PC-3 (cell line): ENCODE measurements around the gene ZC3H15. TPM values are rescaled to one million over a fixed set of nuclear protein-coding genes. Genes with fewer than 3 reads are reported as not detected.

Source experiments
- ATAC-seq: fragments of 200-7000 bp; cut with Tn5 transposase; 2 replicates; pipeline ENCODE4 v1.9.1; 2020; ENCODE audit warnings: mild to moderate bottlenecking, moderate library complexity
- BruUV-seq: library from RNA; stranded (reverse); fragments of 400-500 nt; replicated peaks from 2 replicates; lab custom pipeline; 2021; lab: Mats Ljungman, UMichigan
- CTCF ChIA-PET: fragments of 300-600 bp; sonication (Branson Sonifier 250); formaldehyde crosslinking; loops from one replicate; lab custom pipeline; 2022; ENCODE audit warnings: antibody characterized with exemption; lab: Charles Lee
- POLR2A ChIA-PET: fragments of 300-600 bp; sonication (Branson Sonifier 250); formaldehyde crosslinking; loops from one replicate; lab custom pipeline; 2022; ENCODE audit warnings: antibody characterized with exemption; ENCODE audit not compliant: unreplicated experiment; lab: Charles Lee
- DNase-seq: peaks from one replicate; pipeline ENCODE4 v3.0.0-alpha.2; 2015
- H2AFZ ChIP-seq: fragments of 300-600 bp; sonication (generic); 2 replicates; pipeline ENCODE4 v1.6.0; 2016; ENCODE audit warnings: antibody characterized with exemption, low read length
- H3F3A ChIP-seq: fragments of 300-600 bp; sonication (generic); one replicate; pipeline ENCODE4 v1.6.0; 2017; ENCODE audit warnings: antibody characterized with exemption, low read length, control low read depth, mild to moderate bottlenecking; ENCODE audit not compliant: unreplicated experiment
- H3K27ac ChIP-seq: fragments of 300-600 bp; sonication (generic); 2 replicates; pipeline ENCODE4 v1.5.1; 2016; ENCODE audit warnings: mild to moderate bottlenecking, low read length
- H3K27me3 ChIP-seq: fragments of 300-600 bp; sonication (generic); 2 replicates; pipeline ENCODE4 v1.6.1; 2016; ENCODE audit warnings: low read length, mixed read lengths
- H3K36me3 ChIP-seq: fragments of 300-600 bp; sonication (generic); 2 replicates; pipeline ENCODE4 v1.6.1; 2016; ENCODE audit warnings: low read depth, mixed run types, low read length, mixed read lengths
- H3K4me1 ChIP-seq: fragments of 300-600 bp; sonication (generic); 2 replicates; pipeline ENCODE4 v1.5.1; 2016; ENCODE audit warnings: low read length; ENCODE audit not compliant: insufficient read depth
- H3K4me2 ChIP-seq: fragments of 300-600 bp; sonication (generic); 2 replicates; pipeline ENCODE4 v1.6.0; 2016; ENCODE audit warnings: low read length
- H3K4me3 ChIP-seq: fragments of 300-600 bp; sonication (generic); 2 replicates; pipeline ENCODE4 v1.5.1; 2016; ENCODE audit warnings: mild to moderate bottlenecking, low read length, mixed read lengths
- H3K79me2 ChIP-seq: fragments of 300-600 bp; sonication (generic); 2 replicates; pipeline ENCODE4 v1.6.1; 2017; ENCODE audit warnings: low read length, mixed read lengths
- H3K9ac ChIP-seq: fragments of 300-600 bp; sonication (generic); 2 replicates; pipeline ENCODE4 v1.6.0; 2016; ENCODE audit warnings: mild to moderate bottlenecking, low read length
- H3K9me2 ChIP-seq: fragments of 300-600 bp; sonication (generic); replicated peaks from 2 replicates; pipeline ENCODE4 v1.6.1; 2016; ENCODE audit warnings: mixed run types, low read length, mixed read lengths
- H3K9me3 ChIP-seq: fragments of 300-600 bp; sonication (generic); 2 replicates; pipeline ENCODE4 v1.6.1; 2016; ENCODE audit warnings: low read length, mixed read lengths
- H4K20me1 ChIP-seq: fragments of 300-600 bp; sonication (generic); 2 replicates; pipeline ENCODE4 v1.6.1; 2016; ENCODE audit warnings: low read length, mixed read lengths
- EZH2 ChIP-seq: fragments of 300-600 bp; sonication (generic); IDR thresholded peaks from one replicate; pipeline ENCODE4 v1.6.1; 2017; ENCODE audit warnings: antibody characterized with exemption, mild to moderate bottlenecking, low read length; ENCODE audit not compliant: unreplicated experiment
- EZH2phosphoT487 ChIP-seq: fragments of 300-600 bp; sonication (generic); IDR thresholded peaks from 2 replicates; pipeline ENCODE4 v1.6.1; 2018; ENCODE audit warnings: mild to moderate bottlenecking, antibody characterized with exemption, low read length, borderline replicate concordance
- intact Hi-C: fragments of 100-400 bp; cut with micrococcal nuclease; formaldehyde crosslinking; loops from 2 replicates; pipeline ENCODE4 v1.9.0; 2023
- total RNA-seq: library from RNA; depleted of rRNA; stranded (reverse); fragments of >200 nt; gene quantifications from 2 replicates; pipeline ENCODE4 v1.2.3, GENCODE V29; 2014
- TF ChIP-seq, protein P1 (sequence below): fragments of 300-600 bp; sonication (generic); conservative IDR thresholded peaks from 2 replicates; pipeline ENCODE4 v1.5.1; 2017; ENCODE audit warnings: antibody characterized with exemption, low read depth, mild to moderate bottlenecking, low read length

ZC3H15 gene
- total RNA-seq, 1 experiment from 2014 or later: 58.2 TPM

DNA sequence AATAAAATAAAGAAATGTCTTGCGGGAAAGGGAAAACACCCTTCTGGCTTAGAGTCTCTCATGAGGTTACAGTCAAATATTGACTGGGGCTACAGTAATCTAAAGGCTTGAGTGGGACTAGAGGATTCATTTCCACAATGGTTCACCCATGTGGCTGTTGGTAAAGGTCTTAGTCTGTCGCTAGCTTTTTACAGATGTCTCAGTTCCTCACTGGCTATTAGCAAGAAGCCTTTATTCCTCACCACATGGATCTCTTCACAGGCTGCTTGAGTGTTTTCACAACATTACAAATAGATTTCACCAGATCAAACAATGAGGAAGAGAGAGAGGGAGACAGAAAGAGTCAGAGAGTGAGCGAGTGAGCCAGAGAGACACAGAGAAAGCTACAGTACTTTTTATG, 8.3 kb upstream of the ZC3H15 start:
- Histone ChIP-seq H3F3A (no peaks in the 10 kb centered on the region), H3K9ac (no peak overlapping the region), H3K27me3 (no peaks in the 10 kb centered on the region), H2AFZ (no peak overlapping the region), H3K9me3 (no peaks in the 10 kb centered on the region), H3K36me3 (no peaks in the 10 kb centered on the region), H3K9me2 (no peaks in the 10 kb centered on the region), H4K20me1 (no peaks in the 10 kb centered on the region), H3K27ac (no peak overlapping the region), H3K4me3 (no peak overlapping the region), H3K79me2 (no peaks in the 10 kb centered on the region), H3K4me2 (no peak overlapping the region), H3K4me1 (no peaks in the 10 kb centered on the region)
- no TSS peak for BruUV-seq
- TF ChIP-seq EZH2: no peak
- TF ChIP-seq EZH2phosphoT487: no peak
- TF ChIP-seq, protein P1, sequence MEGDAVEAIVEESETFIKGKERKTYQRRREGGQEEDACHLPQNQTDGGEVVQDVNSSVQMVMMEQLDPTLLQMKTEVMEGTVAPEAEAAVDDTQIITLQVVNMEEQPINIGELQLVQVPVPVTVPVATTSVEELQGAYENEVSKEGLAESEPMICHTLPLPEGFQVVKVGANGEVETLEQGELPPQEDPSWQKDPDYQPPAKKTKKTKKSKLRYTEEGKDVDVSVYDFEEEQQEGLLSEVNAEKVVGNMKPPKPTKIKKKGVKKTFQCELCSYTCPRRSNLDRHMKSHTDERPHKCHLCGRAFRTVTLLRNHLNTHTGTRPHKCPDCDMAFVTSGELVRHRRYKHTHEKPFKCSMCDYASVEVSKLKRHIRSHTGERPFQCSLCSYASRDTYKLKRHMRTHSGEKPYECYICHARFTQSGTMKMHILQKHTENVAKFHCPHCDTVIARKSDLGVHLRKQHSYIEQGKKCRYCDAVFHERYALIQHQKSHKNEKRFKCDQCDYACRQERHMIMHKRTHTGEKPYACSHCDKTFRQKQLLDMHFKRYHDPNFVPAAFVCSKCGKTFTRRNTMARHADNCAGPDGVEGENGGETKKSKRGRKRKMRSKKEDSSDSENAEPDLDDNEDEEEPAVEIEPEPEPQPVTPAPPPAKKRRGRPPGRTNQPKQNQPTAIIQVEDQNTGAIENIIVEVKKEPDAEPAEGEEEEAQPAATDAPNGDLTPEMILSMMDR: no peak
- intact Hi-C loops: no loop called here
- no peak for ATAC-seq
- CTCF ChIA-PET: no interaction called here
- POLR2A ChIA-PET: no interaction called here
- no peak for DNase-seq

- no TSS peak for BruUV-seq
- Histone ChIP-seq H3K9ac (no peak overlapping the region), H3K4me3 (no peak overlapping the region), H2AFZ (no peak overlapping the region), H3K9me2 (no peaks in the 10 kb centered on the region), H4K20me1 (no peaks in the 10 kb centered on the region), H3K36me3 (no peaks in the 10 kb centered on the region), H3F3A (no peaks in the 10 kb centered on the region), H3K79me2 (peaks cover 27% of the 10 kb centered on the region), H3K4me2 (no peak overlapping the region), H3K27me3 (no peaks in the 10 kb centered on the region), H3K9me3 (no peaks in the 10 kb centered on the region), H3K27ac (no peak overlapping the region), H3K4me1 (peaks cover 12% of the 10 kb centered on the region)
- POLR2A ChIA-PET: no interaction called here
- DNase-seq (no peak), ATAC-seq (no peak)
- intact Hi-C loops: no loop called here
- CTCF ChIA-PET: no interaction called here
- no peak for TF ChIP-seq EZH2phosphoT487
- TF ChIP-seq EZH2: no peak
- TF ChIP-seq, protein P1: no peak
Observed at GRCh38 chr2:186480991-186481390, 5.1 kb upstream of the ZC3H15 start.

DNA sequence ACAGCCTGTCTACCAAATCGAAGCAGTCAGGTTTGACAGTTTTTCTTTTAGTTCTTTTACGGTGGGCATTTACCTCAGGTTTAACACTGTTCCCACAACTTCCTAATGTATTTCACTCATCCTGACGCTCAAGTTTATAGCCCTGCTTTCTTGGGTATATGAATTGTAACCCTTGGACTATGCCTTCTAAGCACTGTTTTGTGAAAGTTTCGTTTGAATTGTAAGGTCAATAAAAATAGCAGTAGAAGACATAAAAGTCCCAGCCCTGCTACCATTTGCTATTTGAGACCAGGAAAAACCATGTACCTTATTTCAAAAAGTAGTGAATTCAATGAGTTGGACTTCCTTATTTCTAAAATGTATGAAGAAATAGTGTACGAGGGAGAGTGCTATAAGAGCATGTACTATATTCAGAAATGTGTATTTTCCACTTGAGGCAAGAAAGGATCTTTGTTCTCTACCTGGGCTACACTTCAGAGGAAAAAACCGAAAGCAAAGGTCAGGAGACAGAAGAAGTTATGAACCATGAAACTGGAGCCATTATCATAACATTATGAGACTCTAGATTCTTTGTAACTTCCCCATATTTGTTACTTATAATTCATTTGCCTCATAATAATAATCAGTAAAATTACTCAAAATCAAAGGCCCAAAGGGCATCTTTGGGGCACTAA, 1.9 kb upstream of the ZC3H15 start:
- intact Hi-C loops: no loop called here
- Histone ChIP-seq H3K4me2 (peak overlapping the region; percentile 92), H3K79me2 (peaks cover 59% of the 10 kb centered on the region), H2AFZ (no peak overlapping the region), H3K27ac (no peak overlapping the region), H3K4me3 (peak overlapping the region; percentile 90), H3K9me2 (no peaks in the 10 kb centered on the region), H3K36me3 (no peaks in the 10 kb centered on the region), H3K9me3 (no peaks in the 10 kb centered on the region), H3K27me3 (no peaks in the 10 kb centered on the region), H4K20me1 (peaks cover 24% of the 10 kb centered on the region), H3K9ac (no peak overlapping the region), H3F3A (no peaks in the 10 kb centered on the region), H3K4me1 (peaks cover 22% of the 10 kb centered on the region)
- no peak for TF ChIP-seq EZH2
- no peak for TF ChIP-seq EZH2phosphoT487
- TF ChIP-seq, protein P1: no peak
- no peak for ATAC-seq
- POLR2A ChIA-PET: no interaction called here
- DNase-seq: no peak
- BruUV-seq: no TSS peak
- CTCF ChIA-PET: no interaction called here
